ENCODE measurements around the gene ROBO1.

Gene ROBO1

DNA sequence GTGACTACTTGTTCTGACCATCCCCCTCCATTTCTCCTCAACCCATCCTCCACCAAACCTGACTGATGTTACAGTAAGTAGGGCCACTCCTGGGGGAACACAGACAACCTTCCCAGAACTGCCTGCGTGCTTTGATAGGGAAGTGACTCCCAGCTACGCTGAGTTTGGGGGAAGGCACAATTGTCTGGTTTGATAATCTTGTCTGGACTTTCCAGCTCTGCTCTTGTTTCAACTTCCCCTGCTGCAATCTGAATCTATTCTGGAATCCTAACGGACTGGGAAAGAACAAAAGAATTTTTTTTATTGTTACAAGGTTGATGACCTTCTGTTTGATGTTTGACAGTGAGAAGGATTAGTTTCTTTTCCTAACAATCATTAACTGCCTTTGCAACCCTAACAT, 895.6 kb downstream of the ROBO1 start:
- DNase-seq (ENCODE audit: low spot score): no peak

DNA sequence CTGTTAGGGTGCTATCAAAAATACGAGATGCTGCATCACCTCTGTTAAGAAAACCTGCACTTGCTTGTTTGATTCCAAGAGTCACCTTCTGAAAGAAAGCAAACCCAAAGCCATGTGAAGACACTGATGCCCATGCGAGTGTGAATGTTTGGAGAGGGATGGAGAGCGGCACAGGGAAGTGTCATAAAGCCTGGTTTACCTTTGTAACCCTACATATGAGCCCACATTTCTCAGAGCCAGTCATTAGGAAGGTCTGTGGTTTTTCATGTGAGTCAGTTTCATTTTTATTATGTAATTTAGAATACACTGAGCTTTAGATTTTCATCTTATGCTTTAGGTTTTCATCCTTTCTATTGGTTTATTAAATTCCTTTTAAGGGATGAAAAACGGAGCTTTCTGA, 896.8 kb downstream of the ROBO1 start:
- DNase-seq (ENCODE audit: low spot score): no peak

DNA sequence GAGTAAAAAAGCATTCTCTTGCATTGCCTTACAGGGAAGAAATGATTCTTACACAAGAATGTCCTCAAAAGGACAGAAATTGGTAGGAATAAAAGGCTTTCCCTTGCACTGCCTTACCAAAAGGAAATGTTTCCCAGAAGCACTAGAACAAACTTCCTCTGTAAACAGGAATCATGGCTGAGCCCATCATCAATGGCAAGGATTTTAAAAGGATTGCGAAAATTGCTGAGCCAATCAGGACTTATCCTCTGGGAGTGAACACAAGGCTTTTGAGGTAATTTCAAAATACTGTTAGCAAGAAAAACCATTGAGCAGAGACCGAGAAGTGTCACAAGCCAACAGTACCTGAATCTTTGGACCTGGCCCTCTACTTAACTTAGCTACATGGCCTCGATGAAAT, 897.3 kb downstream of the ROBO1 start:
- DNase-seq (ENCODE audit: low spot score): no peak

DNA sequence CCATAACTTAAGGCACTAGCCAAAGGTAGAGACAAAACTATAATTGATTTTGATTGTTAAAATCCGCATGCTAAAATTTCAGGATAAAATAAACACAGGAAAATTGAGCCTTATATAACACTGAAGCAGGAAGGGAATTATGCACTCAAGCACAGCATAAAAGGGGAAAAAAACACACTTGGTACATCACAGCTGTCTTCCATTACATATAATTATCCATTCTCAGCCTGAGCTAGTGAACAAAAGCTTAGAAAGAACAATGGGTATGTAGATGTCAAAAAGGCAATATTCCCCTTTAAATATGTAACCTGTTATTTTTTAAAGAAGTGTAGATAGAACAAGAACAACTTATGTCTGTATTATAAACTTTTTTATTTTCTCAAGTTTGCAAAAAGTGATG, 899.2 kb downstream of the ROBO1 start:
- no peak for DNase-seq (ENCODE audit: low spot score)

DNA sequence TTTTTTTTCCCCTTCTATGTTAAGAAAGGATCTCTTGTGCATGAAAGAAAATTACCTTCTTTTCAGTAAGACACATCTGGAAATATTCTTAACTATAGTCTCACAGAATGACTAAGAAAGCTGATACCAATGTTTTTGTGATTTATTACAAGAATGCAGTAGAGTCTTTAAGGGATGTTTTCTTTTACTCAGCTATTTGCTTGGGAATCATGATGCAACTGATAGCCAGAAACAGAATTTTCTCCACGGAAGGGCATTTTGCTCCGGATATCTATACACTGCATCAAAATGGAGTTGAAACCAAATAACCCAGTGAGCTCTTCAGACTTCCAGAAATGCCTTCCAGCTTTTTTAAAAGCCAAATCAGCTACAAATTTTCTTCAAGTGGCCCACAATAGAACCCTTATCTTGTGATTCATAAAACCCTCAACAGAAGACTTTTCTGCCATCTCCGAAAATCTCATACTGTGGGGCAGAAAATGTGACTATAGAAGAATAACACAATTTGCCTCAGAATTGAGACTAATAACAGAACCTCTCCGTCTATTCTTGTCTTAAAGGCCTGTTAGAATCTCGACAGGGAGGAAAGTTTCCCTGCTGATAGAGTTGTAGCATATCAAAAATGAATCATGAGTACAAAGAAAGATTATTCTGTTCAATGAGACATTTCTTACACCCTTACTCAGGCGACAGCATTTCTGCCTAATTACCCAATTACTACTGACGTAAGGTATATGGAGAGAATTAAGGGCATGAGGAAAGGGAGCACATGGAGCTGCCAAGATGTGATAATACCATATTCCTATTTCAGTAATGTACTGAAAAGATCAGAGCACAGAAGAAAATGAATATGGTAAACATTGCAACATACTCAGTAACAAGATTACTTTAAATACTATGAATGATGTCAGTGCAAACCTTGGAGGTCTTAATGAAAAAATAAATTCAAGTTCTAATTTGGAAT, 900.1 kb downstream of the ROBO1 start:
- DNase-seq (ENCODE audit: low spot score): no peak

DNA sequence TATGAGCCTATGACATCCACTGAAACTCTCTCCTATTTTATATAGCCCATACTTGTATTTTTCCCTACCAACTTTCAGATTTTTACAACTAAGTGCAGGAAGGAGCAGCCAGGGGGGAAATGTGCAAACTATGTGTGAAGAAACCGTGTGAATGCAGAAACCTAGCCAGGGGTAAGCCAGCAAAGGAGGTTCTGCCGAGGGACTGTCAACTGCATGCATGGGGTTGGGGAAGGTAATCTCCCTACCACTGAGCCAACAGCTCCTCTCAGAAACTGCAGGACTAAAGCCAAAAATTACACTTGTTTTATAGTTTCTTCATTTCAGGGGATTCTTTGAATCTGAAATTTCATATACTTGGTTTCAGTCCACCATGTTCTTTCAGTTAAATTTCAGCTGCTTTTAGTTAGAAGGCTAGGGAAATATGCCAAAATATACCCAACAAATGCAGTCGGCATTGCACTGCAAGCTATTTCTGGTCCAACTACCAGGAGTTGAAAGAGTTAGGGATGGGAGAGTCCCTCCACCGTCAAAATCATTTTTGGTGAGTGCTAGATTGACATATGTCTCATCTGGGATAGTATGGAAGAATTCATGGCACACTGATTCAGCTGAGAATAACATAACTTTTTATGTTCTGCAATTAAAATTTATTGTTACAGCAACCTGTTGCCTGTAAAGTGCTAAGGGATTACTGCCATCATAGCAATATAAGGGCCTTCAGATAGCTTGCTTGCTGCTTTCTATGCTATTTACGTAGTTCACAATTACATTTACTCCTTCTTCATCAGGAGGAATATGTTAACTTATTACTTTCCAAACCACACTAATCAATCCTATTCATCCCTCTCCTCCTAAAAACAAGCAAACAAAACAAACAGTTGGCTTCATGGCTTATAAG, 904.2 kb downstream of the ROBO1 start:
- DNase-seq (ENCODE audit: low spot score): no peak

DNA sequence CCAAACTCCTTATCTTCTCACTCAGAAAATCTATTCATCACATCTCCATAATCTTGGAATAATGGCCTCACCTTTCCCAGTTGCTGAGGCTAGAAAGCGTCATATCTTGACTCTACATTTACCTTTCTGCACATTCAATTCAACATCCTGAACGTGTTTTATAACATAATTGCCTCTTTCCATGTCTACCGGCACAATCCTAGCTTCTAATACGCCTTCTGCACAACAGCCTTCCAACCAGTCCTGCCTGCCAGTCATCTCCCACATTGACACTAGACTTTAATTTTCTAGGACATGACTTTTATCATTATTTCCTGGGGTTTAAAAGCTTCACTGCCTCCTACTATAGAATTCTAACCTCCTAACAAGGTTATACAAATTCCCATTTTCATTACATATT, 906.6 kb downstream of the ROBO1 start:
- no peak for DNase-seq (ENCODE audit: low spot score)

DNA sequence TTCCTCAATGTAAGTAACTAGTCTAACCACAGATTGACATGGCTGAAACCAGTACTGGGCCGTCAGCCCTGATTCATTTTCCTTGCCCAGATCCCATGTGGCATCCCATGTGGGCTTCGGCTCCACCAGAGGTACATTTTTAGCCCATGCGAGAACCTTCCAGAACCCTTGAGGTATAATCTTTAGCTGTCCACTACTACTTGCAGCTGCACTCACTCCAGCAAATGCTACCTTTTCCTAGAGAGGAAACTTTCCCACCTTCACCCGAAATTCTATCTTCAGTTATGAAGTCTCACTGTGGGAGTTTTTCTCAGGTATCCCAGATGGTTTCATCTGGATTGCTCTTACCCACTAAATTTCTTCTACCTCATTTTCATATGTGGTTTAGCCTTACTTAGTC, 907.2 kb downstream of the ROBO1 start:
- DNase-seq (ENCODE audit: low spot score): no peak

DNA sequence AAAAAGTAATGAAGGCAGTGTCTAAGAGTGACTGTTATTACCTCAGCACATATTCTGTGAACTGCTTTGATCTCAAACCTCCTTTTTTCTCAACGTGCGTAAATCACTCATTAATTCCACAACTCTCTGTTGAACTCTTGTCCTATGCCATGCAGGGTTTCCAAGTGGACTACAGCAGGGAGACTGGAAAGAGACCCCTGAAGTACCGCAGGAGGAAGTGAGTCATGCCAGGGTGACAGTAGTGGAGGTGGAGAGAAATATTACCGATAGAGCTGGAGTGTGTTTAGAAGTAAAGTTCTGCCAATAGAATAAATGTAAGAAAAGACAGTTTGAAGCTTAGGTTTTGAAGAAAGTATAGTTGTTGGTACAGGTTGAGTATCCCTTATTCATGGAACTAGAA, 908.9 kb downstream of the ROBO1 start:
- no peak for DNase-seq (ENCODE audit: low spot score)

DNA sequence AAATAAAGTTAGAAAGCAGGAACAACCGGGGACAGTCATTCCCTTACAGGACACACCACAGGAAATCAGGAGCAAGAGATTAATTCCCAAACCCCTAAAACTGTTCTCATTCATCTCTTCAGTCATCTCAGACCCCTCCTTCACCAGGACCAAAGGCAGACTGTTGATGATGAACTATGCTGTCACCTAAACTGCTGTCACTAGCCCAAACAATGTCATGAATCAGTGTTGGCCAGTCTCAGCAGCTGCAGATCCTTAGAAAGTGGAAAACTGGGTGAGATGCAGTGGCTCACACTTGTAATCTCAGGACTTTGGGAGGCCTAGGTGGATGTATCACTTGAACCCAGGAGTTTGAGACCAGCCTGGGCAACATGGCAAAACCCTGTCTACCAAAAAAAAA, 909.6 kb downstream of the ROBO1 start:
- DNase-seq (ENCODE audit: low spot score): no peak

DNA sequence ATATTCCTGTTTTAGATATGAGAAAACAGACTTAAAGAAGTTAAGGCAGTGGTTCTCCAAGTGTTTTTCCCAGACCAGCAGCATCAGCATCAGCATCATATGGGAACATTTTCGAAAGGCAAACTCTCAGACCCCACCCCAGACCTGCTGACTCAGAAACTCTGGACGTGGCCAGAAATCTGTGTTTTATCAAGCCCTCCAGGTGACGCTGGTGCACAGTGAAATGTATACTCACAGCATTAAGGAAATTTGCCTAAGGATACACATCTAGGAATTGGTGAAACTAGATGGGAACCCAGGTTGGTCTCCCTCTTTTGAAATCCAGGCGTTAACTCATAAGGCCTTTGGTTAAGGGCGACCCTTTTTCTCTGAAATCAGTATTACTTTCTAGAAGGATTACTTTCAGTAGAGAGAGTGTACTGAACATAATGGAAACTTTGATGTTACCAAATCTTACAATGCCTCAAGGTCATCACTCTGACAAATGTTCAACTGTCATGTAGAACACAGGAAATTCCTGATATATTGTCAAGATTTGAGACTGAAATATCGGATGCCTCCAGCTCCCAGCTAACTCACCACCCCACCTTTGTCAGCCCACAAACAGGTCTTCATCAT, 910.2 kb downstream of the ROBO1 start:
- DNase-seq (ENCODE audit: low spot score): no peak

DNA sequence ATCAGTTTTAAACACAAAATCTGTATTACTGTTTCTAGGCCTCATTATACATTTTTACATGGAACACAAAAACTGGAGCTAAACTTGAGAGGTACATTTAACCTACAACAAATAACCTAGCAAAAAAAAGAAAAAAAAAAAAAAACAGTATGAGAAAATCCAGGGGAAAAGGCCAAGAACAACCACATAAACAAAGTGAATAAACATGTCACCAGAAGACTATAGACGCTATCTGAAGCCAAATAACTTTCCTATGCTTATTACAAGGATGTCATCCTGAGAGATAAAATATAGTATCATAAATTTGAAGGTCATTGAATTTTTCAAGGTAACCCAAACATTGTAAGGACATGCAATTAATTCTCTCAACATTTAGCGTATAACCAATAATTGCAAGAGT, 911.6 kb downstream of the ROBO1 start:
- DNase-seq (ENCODE audit: low spot score): no peak

DNA sequence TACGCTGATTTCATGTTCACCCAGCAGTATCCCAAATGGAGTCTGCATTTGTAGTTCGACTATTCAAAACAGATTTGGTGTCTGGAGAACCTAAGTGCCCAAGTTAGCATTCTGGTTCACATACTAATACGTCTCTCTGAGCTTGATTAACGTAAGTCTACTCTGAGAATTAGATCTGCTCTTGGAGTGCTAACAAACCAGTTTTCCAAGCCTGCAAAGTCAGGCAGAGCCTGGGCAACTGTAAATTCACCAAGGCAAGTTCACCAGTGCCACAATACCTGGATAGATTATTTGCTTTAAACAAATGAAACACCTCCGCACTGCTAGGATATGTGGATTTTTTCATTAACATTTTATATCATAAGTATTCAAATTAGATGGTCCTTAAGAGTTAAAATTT, 912.6 kb downstream of the ROBO1 start:
- DNase-seq (ENCODE audit: low spot score): no peak

DNA sequence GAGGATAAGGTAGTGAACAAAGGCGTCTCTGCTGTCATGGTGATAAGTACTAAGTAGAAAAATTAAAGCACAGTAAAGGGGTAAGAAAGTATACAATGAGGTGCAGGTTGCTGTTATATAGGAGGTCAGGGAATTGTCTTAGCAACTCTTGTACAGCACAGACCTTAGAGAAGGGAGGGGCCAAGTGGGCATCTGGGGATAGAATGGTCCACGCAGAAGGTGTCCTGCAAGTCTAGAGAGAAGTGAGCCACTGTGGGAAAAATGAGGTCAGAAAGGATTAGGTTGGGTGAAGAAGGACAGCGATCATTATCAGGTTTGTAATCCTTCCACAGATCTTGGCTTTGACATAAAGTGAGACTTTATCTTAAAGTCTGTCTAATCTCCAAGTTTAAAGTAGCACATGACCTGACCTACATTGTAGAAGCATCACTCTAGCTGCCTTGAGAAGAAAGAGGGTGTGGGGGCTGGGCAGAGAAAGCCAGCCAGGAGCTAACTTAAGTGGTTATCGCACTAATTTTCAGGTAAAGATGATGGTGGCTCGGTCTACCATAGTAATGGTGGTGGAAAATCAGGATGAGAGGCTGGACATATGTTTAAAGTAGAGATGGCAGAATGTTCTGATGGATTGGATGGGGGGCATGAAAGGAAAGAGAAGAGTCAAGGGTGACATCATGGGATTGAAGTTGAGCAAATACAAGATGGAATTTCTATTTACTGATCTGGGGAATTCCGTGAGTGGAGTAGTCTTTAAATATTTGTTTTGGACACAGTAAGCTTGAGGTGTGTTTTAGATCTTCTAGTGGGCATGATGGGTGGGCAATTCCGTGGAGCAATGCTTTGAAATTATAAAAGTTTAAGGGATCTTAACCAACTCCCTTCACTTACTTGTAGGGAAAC, 919.2 kb downstream of the ROBO1 start:
- DNase-seq (ENCODE audit: low spot score): no peak

DNA sequence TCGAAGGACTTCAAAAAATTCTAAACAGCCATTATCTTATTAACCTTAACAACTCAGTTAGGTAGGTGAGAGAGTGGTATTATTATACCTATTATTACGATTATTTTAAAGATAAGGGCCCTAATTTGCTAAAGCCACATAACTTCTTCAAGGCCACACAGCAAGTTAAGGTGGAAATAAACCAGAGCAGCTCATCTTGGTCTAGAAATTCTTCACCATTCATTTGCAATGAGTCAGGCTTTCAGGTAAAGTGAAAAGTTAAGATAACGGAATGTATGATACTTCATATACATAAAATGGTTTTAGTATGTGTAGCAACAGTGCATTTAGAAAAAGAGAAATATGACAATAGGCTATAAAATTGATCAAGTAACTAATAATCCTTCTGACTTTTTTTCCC, 920.2 kb downstream of the ROBO1 start:
- no peak for DNase-seq (ENCODE audit: low spot score)

DNA sequence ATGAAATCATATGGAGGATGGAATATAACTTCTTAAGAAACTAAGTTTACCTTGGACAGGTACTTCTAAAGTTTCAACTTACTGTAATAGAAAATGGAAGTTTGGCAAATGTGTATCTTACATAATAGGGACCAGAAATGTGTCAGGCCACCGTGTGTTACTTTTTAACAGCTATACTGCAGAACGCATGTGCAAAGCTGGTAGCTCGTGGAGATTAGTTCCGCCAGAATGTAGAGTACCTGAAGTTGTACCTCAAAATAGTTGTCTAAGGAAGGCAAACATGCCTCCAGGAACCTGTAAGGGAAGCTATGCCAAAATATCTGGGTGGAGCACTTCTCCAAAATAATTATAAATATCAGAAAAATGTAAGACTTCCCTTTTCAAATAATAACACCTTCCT, 920.6 kb downstream of the ROBO1 start:
- no peak for DNase-seq (ENCODE audit: low spot score)

DNA sequence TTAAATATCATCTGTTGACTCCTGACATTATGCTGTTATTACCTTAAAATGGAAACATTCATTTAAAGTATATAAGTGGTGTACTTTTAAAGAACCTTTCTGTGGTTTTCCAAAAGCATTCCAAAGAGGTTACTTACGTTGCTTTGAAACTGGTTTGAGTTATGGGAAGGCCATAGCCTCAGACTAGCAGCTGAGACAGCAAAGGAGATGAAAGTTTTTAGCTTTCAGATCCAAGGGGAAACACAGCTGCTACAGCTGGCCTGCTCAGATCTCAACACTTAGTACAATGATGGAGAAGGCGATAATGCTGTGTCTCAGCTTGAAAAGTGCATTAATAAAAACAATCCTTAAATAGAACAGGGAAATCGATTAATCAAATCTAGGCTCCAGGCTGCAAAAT, 921.1 kb downstream of the ROBO1 start:
- DNase-seq (ENCODE audit: low spot score): no peak

DNA sequence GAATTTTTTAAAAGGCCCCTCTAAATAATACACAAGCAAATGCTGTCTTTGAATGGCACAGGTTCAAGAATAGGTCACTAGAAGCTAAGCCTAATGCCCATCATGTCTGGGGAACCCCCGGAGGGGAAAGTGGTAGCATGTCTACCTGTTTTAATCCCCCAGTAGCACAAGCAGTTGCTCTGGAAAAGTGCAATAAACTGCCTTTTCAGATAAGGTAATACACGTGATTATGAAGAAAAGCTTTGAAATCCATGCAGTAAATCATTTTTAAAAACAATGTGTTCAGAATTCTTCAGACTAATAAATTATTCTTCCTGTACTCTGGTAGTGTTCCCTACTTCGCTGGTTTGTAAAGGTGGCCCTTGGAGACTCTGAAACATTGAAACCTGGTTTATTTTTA, 922.2 kb downstream of the ROBO1 start:
- DNase-seq (ENCODE audit: low spot score): no peak

DNA sequence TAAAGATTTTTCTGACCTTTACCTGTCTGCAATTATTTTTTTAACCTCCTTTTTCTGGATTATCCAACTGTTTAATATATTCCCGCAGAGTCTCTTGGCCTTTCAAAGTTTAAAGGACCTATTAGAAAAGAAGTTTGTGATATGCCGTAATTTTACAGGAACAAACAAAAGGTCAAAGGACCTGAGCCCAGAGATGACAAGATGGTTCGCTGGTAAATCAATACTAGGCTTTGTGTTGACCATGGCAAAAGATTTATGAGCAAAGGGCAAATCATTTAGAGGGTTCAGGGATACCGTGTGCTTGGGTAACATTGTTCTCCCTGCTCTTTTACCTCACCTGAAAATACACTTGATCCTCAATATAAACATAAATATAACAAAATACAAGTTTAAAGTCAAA, 923.5 kb downstream of the ROBO1 start:
- DNase-seq (ENCODE audit: low spot score): no peak

DNA sequence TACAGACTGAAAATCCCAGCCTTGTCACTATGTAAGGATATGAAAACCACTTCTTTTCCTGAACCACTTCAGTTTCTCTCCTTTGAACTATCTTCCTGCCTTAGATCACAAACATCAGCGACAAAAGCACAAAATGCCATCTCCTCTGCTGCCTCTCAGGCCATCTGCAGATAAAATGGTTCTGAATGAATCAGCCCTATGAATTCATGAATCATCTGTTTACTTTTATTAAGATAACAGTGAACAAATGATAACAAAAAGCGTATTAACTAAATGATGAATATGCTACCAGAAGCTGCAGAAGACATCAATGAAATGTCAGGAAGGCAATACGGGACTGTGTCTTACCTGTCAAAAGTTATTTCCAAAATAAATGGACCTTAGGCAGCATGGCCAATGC, 928.1 kb downstream of the ROBO1 start:
- no peak for DNase-seq (ENCODE audit: low spot score)

DNA sequence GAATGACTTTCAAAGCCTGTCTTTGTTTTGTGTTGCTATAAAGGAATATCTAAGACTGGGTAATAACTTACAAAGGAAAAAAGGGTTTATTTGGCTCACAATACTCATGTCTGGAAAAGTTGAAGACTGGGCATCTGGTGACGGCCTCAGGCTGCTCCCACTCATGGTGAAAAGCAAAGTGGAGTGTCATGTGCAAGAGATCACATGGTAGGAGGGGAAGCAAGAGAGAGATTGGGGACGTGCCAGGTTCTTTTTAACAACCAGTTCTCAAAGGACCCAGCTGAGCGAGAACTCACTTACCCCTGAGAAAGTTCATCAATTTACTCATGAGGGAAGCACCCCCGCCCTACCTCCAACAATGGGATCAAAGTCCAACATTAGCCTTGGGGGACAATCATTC, 929.4 kb downstream of the ROBO1 start:
- DNase-seq (ENCODE audit: low spot score): no peak

DNA sequence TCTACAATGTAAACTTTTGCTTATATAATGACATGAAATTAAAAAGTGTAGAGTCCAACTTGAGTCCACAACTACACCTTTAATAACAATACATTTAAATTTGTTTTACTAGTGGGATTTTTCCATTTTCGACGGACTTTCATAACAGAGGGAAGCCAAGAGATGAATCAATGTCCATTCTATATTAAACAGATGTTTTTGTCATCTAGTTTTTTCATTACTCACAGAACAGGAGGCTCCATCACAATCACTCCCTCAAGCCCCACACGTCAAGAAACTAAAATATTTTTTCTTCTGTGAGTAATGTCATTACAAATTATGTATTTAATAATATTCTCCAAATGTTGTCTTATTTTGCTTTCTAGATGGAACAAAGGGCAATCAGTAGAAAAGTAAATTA, 932.9 kb downstream of the ROBO1 start:
- DNase-seq (ENCODE audit: low spot score): no peak

Data from hepatic stellate cell (primary cell).